Measurements from ENCODE around the gene THRB.

THRB gene

DNA sequence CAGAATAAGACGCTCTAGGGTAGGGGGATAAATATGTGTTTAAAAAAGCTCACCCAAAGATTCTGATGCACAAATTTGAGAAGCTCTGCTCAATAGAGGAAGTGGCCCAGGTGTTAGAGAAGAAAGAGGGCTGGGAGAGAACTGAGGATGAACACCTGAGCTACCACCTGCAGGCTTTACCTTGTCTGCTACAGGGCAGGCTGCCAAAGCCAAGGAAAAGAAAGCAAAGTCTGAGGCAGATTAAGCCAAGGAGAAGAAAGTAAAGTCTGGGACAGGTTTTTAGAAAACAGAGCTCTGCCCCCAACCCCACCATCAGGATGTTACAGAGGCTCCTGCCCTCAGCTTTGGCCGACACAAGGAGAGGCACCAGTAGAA lies 92.9 kb downstream of the THRB start:
- no peak overlapping the region for H2BK5ac ChIP-seq (ENCODE audit: low read depth, low read length, poor library complexity, severe bottlenecking)
- no peak overlapping the region for H4K91ac ChIP-seq (ENCODE audit: low read length)
- no peaks in the 10 kb centered on the region for H3K27me3 ChIP-seq (ENCODE audit: control insufficient read depth in 1 of 2, insufficient read depth in 1 of 2, low read length in 2 of 2)
- no peak overlapping the region for H2BK12ac ChIP-seq (ENCODE audit: low read length in 2 of 2)
- no peaks in the 10 kb centered on the region for H3K9me3 ChIP-seq (ENCODE audit: control insufficient read depth, low read length)
- H3K18ac ChIP-seq (ENCODE audit: low read depth in 1 of 2, low read length in 2 of 2), result no peak overlapping the region
- no peak for DNase-seq
- no peaks in the 10 kb centered on the region for H3K36me3 ChIP-seq (ENCODE audit: control insufficient read depth in 1 of 2, insufficient read depth in 2 of 2, low read depth in 1 of 2, low read length in 2 of 2)
- WGBS, result 100% methylated on average over 1 of the region's 2 CpGs
- H4K8ac ChIP-seq (ENCODE audit: low read length), result no peak overlapping the region
- no peak overlapping the region for H3K14ac ChIP-seq (ENCODE audit: low read length in 2 of 2)
- no peaks in the 10 kb centered on the region for H3K79me1 ChIP-seq (replicated peaks; ENCODE audit: low read length, poor library complexity, severe bottlenecking)
- no peak overlapping the region for H3K4me2 ChIP-seq (ENCODE audit: low read length, poor library complexity, severe bottlenecking)
- H3K4me3 ChIP-seq (ENCODE audit: insufficient read depth in 1 of 2, low read depth in 1 of 2, low read length in 2 of 2), result no peak overlapping the region
- H3K23ac ChIP-seq (ENCODE audit: low read length in 2 of 2), result no peak overlapping the region
- H2AK5ac ChIP-seq (ENCODE audit: low read length, severe bottlenecking), result no peak overlapping the region
- H3K27ac ChIP-seq (ENCODE audit: low read length, poor library complexity, severe bottlenecking), result no peak overlapping the region
- H3K9ac ChIP-seq (ENCODE audit: low read length), result no peak overlapping the region
- no peak overlapping the region for H2BK15ac ChIP-seq (ENCODE audit: low read depth, poor library complexity, severe bottlenecking)
- H3K4ac ChIP-seq (ENCODE audit: low read depth in 1 of 2, low read length in 2 of 2), result no peak overlapping the region
- no peak overlapping the region for H2AFZ ChIP-seq (ENCODE audit: low read depth, low read length)
- H3K4me1 ChIP-seq (ENCODE audit: control insufficient read depth, insufficient read depth, low read depth, low read length), result no peaks in the 10 kb centered on the region
- no peak overlapping the region for H2BK120ac ChIP-seq (ENCODE audit: low read depth, low read length)

DNA sequence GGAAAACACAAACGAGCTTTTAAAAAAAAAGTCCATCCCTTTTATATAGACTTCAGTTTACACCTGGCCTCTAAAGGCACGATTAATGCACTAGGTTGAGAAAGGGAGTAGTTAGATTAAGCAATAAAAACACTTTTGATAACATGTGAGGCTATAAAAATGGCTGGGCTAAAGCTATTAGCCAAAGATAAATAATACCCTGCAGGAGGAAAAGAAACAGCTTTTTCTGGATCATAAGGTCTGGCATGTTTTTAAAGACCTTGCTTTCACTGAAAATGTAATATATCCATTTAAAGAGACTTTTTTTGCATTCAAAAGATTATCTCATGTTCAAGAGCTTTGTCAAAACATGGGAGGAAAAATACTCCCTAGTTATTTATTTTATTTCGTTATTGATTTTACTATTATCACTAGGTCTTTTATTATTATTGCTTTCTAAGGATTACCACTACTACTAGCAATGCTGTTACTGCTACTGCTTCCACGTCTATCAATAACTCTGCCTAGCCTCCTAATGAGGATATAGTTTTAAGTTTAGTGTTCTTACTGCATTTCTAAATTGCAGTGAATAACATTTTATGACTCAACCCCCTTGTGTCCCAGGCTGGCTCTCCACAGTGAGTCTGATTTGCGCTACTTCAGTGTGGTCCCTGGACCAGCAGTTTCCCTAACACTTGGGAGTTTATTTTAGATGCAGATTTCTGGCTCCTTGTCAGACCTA lies 93.4 kb downstream of the THRB start:
- peak; percentile 19 for DNase-seq
- Histone ChIP-seq H3K4ac (ENCODE audit: low read depth in 1 of 2, low read length in 2 of 2) (no peak overlapping the region), H3K27me3 (ENCODE audit: control insufficient read depth in 1 of 2, insufficient read depth in 1 of 2, low read length in 2 of 2) (no peaks in the 10 kb centered on the region), H4K8ac (ENCODE audit: low read length) (no peak overlapping the region), H2BK15ac (ENCODE audit: low read depth, poor library complexity, severe bottlenecking) (no peak overlapping the region), H3K4me2 (ENCODE audit: low read length, poor library complexity, severe bottlenecking) (no peak overlapping the region), H3K18ac (ENCODE audit: low read depth in 1 of 2, low read length in 2 of 2) (no peak overlapping the region), H2BK12ac (ENCODE audit: low read length in 2 of 2) (no peak overlapping the region), H3K27ac (ENCODE audit: low read length, poor library complexity, severe bottlenecking) (no peak overlapping the region), H3K9ac (ENCODE audit: low read length) (no peak overlapping the region), H2AFZ (ENCODE audit: low read depth, low read length) (no peak overlapping the region), H3K23ac (ENCODE audit: low read length in 2 of 2) (no peak overlapping the region), H4K91ac (ENCODE audit: low read length) (no peak overlapping the region), H3K14ac (ENCODE audit: low read length in 2 of 2) (no peak overlapping the region), H3K4me1 (ENCODE audit: control insufficient read depth, insufficient read depth, low read depth, low read length) (no peaks in the 10 kb centered on the region), H3K79me1 (replicated peaks; ENCODE audit: low read length, poor library complexity, severe bottlenecking) (peaks cover 2% of the 10 kb centered on the region), H3K4me3 (ENCODE audit: insufficient read depth in 1 of 2, low read depth in 1 of 2, low read length in 2 of 2) (no peak overlapping the region), H2AK5ac (ENCODE audit: low read length, severe bottlenecking) (no peak overlapping the region), H2BK120ac (ENCODE audit: low read depth, low read length) (no peak overlapping the region), H2BK5ac (ENCODE audit: low read depth, low read length, poor library complexity, severe bottlenecking) (no peak overlapping the region), H3K9me3 (ENCODE audit: control insufficient read depth, low read length) (no peaks in the 10 kb centered on the region), H3K36me3 (ENCODE audit: control insufficient read depth in 1 of 2, insufficient read depth in 2 of 2, low read depth in 1 of 2, low read length in 2 of 2) (no peaks in the 10 kb centered on the region)
- WGBS, result 87% methylated on average over 1 of the region's 5 CpGs

DNA sequence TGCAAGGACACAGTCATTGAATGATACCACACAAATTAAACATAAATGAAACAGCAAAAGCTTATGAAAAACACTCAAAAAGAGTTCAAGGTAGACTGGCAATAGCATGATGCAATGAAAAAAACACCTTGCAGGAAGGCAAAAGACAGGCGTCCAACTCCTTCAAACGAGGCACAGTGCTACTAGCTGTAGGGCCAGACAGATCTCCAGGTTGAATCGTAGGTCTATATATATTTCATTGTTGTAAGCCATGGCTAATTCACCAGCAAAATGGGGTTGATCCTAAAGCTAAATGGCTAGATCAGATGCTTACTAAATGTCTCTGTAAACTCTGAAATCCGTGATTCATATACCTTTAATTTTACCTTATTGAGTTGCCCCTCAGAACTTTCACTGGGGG lies 94.2 kb downstream of the THRB start:
- H3K9ac ChIP-seq (ENCODE audit: low read length), result no peak overlapping the region
- no peak overlapping the region for H2BK12ac ChIP-seq (ENCODE audit: low read length in 2 of 2)
- H3K23ac ChIP-seq (ENCODE audit: low read length in 2 of 2), result no peak overlapping the region
- no peak overlapping the region for H2AK5ac ChIP-seq (ENCODE audit: low read length, severe bottlenecking)
- no peak overlapping the region for H2BK15ac ChIP-seq (ENCODE audit: low read depth, poor library complexity, severe bottlenecking)
- no peak overlapping the region for H3K4me2 ChIP-seq (ENCODE audit: low read length, poor library complexity, severe bottlenecking)
- no peaks in the 10 kb centered on the region for H3K9me3 ChIP-seq (ENCODE audit: control insufficient read depth, low read length)
- no peak overlapping the region for H3K4ac ChIP-seq (ENCODE audit: low read depth in 1 of 2, low read length in 2 of 2)
- no peak overlapping the region for H2AFZ ChIP-seq (ENCODE audit: low read depth, low read length)
- H3K27me3 ChIP-seq (ENCODE audit: control insufficient read depth in 1 of 2, insufficient read depth in 1 of 2, low read length in 2 of 2), result no peaks in the 10 kb centered on the region
- no peak for DNase-seq
- WGBS, result 91% methylated on average over 4 of the region's 4 CpGs
- no peak overlapping the region for H4K8ac ChIP-seq (ENCODE audit: low read length)
- H3K18ac ChIP-seq (ENCODE audit: low read depth in 1 of 2, low read length in 2 of 2), result no peak overlapping the region
- peaks cover 3% of the 10 kb centered on the region for H3K79me1 ChIP-seq (replicated peaks; ENCODE audit: low read length, poor library complexity, severe bottlenecking)
- no peak overlapping the region for H3K14ac ChIP-seq (ENCODE audit: low read length in 2 of 2)
- H2BK120ac ChIP-seq (ENCODE audit: low read depth, low read length), result no peak overlapping the region
- H3K36me3 ChIP-seq (ENCODE audit: control insufficient read depth in 1 of 2, insufficient read depth in 2 of 2, low read depth in 1 of 2, low read length in 2 of 2), result no peaks in the 10 kb centered on the region
- no peak overlapping the region for H2BK5ac ChIP-seq (ENCODE audit: low read depth, low read length, poor library complexity, severe bottlenecking)
- H3K4me1 ChIP-seq (ENCODE audit: control insufficient read depth, insufficient read depth, low read depth, low read length), result no peaks in the 10 kb centered on the region
- H4K91ac ChIP-seq (ENCODE audit: low read length), result no peak overlapping the region
- H3K27ac ChIP-seq (ENCODE audit: low read length, poor library complexity, severe bottlenecking), result no peak overlapping the region
- H3K4me3 ChIP-seq (ENCODE audit: insufficient read depth in 1 of 2, low read depth in 1 of 2, low read length in 2 of 2), result no peak overlapping the region

DNA sequence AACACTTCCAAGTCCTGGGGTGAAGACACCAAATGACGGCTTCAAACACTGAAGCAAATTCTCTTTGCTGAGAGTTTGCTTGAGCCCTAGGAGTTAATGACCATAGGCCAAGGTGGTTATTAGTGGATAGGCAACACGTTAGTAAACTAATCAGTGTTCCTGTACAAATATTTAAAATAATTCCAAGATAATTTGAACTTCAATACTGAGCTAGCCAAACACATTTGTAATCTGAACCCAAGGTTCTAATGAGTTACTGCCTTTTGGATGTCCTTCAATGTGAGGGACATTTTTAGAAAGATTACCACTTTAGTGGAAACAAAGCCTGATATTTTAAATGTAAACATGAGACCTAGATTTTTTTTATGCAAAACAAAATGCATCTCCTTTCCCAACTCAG lies 94.6 kb downstream of the THRB start:
- Histone ChIP-seq H2AK5ac (ENCODE audit: low read length, severe bottlenecking) (no peak overlapping the region), H4K91ac (ENCODE audit: low read length) (no peak overlapping the region), H3K18ac (ENCODE audit: low read depth in 1 of 2, low read length in 2 of 2) (no peak overlapping the region), H3K14ac (ENCODE audit: low read length in 2 of 2) (no peak overlapping the region), H3K4me2 (ENCODE audit: low read length, poor library complexity, severe bottlenecking) (no peak overlapping the region), H3K79me1 (replicated peaks; ENCODE audit: low read length, poor library complexity, severe bottlenecking) (peaks cover 3% of the 10 kb centered on the region), H2BK12ac (ENCODE audit: low read length in 2 of 2) (no peak overlapping the region), H3K36me3 (ENCODE audit: control insufficient read depth in 1 of 2, insufficient read depth in 2 of 2, low read depth in 1 of 2, low read length in 2 of 2) (no peaks in the 10 kb centered on the region), H2BK5ac (ENCODE audit: low read depth, low read length, poor library complexity, severe bottlenecking) (no peak overlapping the region), H4K8ac (ENCODE audit: low read length) (no peak overlapping the region), H3K4me3 (ENCODE audit: insufficient read depth in 1 of 2, low read depth in 1 of 2, low read length in 2 of 2) (no peak overlapping the region), H3K4ac (ENCODE audit: low read depth in 1 of 2, low read length in 2 of 2) (no peak overlapping the region), H2AFZ (ENCODE audit: low read depth, low read length) (no peak overlapping the region), H3K4me1 (ENCODE audit: control insufficient read depth, insufficient read depth, low read depth, low read length) (no peaks in the 10 kb centered on the region), H3K23ac (ENCODE audit: low read length in 2 of 2) (no peak overlapping the region), H3K9ac (ENCODE audit: low read length) (no peak overlapping the region), H2BK120ac (ENCODE audit: low read depth, low read length) (no peak overlapping the region), H3K27me3 (ENCODE audit: control insufficient read depth in 1 of 2, insufficient read depth in 1 of 2, low read length in 2 of 2) (no peaks in the 10 kb centered on the region), H3K27ac (ENCODE audit: low read length, poor library complexity, severe bottlenecking) (no peak overlapping the region), H3K9me3 (ENCODE audit: control insufficient read depth, low read length) (no peaks in the 10 kb centered on the region), H2BK15ac (ENCODE audit: low read depth, poor library complexity, severe bottlenecking) (no peak overlapping the region)
- DNase-seq, result no peak
- WGBS, result 100% methylated on average over 1 of the region's 2 CpGs
